DOHH2 (cell line): ENCODE data around the gene SAAL1.
"Not testable (repeated sequence)": the region's sequence is repeated elsewhere in the genome, so short reads cannot be mapped to it uniquely, and the experiment has no call there.

Experiments
- EZH2phosphoT487 ChIP-seq: fragments of 200-600 bp; sonication (generic); IDR thresholded peaks from 2 replicates; pipeline ENCODE4 v1.6.1; 2017; ENCODE audit warnings: borderline replicate concordance, mild to moderate bottlenecking, antibody characterized with exemption, low read length, moderate library complexity, mixed read lengths
- TF ChIP-seq, protein P1 (sequence below): fragments of 200-600 bp; sonication (generic); IDR thresholded peaks from one replicate; pipeline ENCODE4 v1.5.1; 2014; ENCODE audit warnings: antibody characterized with exemption, mild to moderate bottlenecking, low read depth, low read length; ENCODE audit not compliant: poor library complexity, severe bottlenecking

DNA sequence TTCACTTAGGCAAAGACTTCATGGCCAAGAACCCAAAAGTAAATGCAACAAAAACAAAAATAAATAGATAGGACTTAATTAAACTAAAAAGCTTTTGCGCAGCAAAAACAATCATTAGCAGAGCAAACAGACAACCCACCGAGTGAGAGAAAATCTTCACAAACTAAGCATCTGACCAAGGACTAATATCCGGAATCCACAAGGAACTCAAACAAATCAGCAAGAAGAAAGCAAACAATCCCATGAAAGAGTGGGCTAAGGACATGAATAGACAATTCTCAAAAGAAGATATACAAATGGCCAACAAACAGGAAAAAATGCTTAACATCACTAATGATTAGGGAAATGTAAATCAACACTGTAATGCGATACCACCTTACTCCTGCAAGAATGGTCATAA is 25.2 kb upstream of the SAAL1 start:
- TF ChIP-seq, protein P1, sequence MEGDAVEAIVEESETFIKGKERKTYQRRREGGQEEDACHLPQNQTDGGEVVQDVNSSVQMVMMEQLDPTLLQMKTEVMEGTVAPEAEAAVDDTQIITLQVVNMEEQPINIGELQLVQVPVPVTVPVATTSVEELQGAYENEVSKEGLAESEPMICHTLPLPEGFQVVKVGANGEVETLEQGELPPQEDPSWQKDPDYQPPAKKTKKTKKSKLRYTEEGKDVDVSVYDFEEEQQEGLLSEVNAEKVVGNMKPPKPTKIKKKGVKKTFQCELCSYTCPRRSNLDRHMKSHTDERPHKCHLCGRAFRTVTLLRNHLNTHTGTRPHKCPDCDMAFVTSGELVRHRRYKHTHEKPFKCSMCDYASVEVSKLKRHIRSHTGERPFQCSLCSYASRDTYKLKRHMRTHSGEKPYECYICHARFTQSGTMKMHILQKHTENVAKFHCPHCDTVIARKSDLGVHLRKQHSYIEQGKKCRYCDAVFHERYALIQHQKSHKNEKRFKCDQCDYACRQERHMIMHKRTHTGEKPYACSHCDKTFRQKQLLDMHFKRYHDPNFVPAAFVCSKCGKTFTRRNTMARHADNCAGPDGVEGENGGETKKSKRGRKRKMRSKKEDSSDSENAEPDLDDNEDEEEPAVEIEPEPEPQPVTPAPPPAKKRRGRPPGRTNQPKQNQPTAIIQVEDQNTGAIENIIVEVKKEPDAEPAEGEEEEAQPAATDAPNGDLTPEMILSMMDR: not testable (repeated sequence)
- TF ChIP-seq EZH2phosphoT487: not testable (repeated sequence)
